Omental fat pad (tissue), 4 donors: ENCODE results near the gene SNTB2. TPM values are rescaled to one million over a fixed set of nuclear protein-coding genes. Genes with fewer than 3 reads are reported as not detected.

ENCODE experiments used
- ATAC-seq: fragments of 150-250 bp; one replicate; pipeline ENCODE4 v1.9.1; 2016; ENCODE audit warnings: mild to moderate bottlenecking, moderate library complexity; ENCODE audit not compliant: low FRiP score
- DNase-seq: peaks from one replicate; pipeline ENCODE4 v3.0.0-alpha.2; 2019; ENCODE audit warnings: low spot score
- total RNA-seq, 4 donors: library from RNA; depleted of rRNA; stranded (reverse); fragments of >200 nt; gene quantifications; one replicate each; pipeline ENCODE4 v1.1.0, GENCODE V29; 2016
- TF ChIP-seq, protein P1 (sequence below), 3 donors: fragments of 450-650 bp; IDR thresholded peaks; one replicate each; pipeline ENCODE4 v1.5.1; 2016 to 2017; ENCODE audit warnings: antibody characterized with exemption in 3 of 3, mild to moderate bottlenecking in 3 of 3, moderate library complexity in 2 of 3

The SNTB2 gene
- total RNA-seq, 4 donors from 2014 or later, result 49.7 to 80.9 (median 59.3) TPM

- DNase-seq (no peak), ATAC-seq (no peak)
- TF ChIP-seq, protein P1, sequence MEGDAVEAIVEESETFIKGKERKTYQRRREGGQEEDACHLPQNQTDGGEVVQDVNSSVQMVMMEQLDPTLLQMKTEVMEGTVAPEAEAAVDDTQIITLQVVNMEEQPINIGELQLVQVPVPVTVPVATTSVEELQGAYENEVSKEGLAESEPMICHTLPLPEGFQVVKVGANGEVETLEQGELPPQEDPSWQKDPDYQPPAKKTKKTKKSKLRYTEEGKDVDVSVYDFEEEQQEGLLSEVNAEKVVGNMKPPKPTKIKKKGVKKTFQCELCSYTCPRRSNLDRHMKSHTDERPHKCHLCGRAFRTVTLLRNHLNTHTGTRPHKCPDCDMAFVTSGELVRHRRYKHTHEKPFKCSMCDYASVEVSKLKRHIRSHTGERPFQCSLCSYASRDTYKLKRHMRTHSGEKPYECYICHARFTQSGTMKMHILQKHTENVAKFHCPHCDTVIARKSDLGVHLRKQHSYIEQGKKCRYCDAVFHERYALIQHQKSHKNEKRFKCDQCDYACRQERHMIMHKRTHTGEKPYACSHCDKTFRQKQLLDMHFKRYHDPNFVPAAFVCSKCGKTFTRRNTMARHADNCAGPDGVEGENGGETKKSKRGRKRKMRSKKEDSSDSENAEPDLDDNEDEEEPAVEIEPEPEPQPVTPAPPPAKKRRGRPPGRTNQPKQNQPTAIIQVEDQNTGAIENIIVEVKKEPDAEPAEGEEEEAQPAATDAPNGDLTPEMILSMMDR (IDR thresholded peaks at IDR 0.05), result no peak
These were observed 17.9 kb upstream of the SNTB2 start for GRCh38 chr16:69169051-69169450.

DNA sequence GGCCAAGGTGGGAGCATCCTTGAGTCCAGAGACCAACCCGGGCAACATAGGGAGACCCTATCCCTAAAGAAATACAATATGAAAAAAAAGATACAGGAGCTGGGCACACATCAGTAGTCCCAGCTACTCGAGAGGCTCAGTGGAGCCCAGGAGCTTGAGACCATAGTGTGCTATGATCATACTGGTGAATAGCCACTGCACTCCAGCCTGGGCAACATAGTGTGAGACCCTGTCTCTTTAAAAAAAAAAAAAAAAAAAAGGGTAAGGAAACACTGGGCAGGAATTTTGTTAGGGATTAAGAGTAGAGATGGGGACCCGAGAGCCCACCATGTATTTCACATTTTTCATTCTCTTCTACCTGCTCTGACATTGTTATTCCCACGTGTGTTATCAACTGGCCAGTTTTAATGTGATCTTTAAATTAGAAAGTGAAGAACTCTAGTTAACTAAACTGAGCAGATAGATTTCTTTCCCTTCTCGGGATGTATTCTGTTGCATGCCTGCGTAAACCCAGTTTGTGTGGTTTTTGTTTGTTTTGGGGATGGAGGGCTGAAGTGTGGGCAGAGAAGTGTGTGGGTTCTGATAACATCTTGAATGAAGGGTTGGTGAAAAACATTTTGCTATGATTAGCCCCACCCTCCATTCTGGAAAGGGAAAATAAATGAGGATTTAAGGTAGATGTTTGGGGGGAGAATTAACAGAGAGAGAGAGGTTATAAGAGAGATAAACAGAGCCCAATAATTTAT, 17.2 kb upstream of the SNTB2 start:
- ATAC-seq (no peak), DNase-seq (no peak)
- TF ChIP-seq, protein P1 (IDR thresholded peaks at IDR 0.05), result no peak

- DNase-seq (no peak), ATAC-seq (no peak)
- TF ChIP-seq, protein P1 (IDR thresholded peaks at IDR 0.05), result no peak
These were observed 15.5 kb upstream of the SNTB2 start for GRCh38 chr16:69171325-69172084.

DNA sequence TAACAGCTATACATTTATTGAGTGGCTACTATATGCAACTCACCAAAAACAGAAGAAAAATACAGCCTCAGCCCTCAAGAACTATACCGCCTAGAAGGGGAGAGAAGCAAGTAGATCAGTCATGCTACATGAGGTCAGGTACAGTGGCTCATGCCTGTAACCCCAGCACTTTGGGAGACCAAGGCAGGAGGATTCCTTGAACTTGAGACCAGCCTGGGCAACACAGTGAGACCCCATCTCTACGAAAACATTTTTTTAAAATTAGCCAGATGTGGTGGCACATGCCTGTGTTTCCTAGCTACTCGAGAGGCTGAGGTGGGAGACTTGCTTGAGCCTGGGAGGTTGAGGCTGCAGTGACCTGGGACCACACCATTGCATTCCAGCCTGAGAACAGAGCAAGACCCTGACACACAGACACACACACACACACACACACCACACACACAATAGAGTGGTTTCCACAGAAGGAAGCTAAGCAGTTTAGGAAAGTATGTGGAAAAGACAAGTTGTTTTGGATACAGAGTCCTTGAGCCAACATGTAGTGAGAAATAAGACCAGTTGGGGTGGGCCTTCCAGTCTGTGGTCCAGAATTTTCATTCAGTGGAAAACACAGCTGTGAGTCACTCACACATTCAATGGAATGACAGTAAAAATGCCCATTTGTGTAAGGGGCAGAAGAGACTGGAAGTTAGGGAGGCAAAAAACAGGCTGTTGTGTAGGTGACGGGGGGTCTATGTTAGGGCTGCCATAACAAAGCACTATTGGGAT, 10.7 kb upstream of the SNTB2 start:
- no peak for ATAC-seq
- TF ChIP-seq, protein P1 (IDR thresholded peaks at IDR 0.05), result no peak
- no peak for DNase-seq

GRCh38 chr16:69179328-69180010, 7.5 kb upstream of the SNTB2 start:
- TF ChIP-seq, protein P1 (IDR thresholded peaks at IDR 0.05), result no peak
- ATAC-seq (peak; percentile 82), DNase-seq (no peak)

GRCh38 chr16:69180011-69180338, 7.0 kb upstream of the SNTB2 start:
- no peak for ATAC-seq
- TF ChIP-seq, protein P1 (IDR thresholded peaks at IDR 0.05), result no peak
- no peak for DNase-seq
